WTC11 (cell line): ENCODE results near the gene MRPL10. TPM values are rescaled to one million over a fixed set of nuclear protein-coding genes. Genes with fewer than 3 reads are reported as not detected.

Source experiments
- ATAC-seq: fragments of 200-7000 bp; cut with Tn5 transposase; 2 replicates; pipeline ENCODE4 v1.10.0; 2021; ENCODE audit warnings: mild to moderate bottlenecking, moderate library complexity
- CTCF ChIA-PET: fragments of 300-600 bp; sonication (Branson Sonifier 250); formaldehyde crosslinking; loops from one replicate; lab custom pipeline; 2021; ENCODE audit warnings: antibody characterized with exemption; lab: Charles Lee
- POLR2A ChIA-PET: fragments of 350-600 bp; sonication (Branson Sonifier 250); formaldehyde crosslinking; loops from one replicate; lab custom pipeline; 2021; ENCODE audit warnings: antibody characterized with exemption; lab: Charles Lee
- DNase-seq: peaks from one replicate; pipeline ENCODE4 v3.0.0; 2021; ENCODE audit warnings: low spot score
- H3K27ac Mint-ChIP-seq: 2 replicates; pipeline ENCODE4 v1.8.0; 2021; ENCODE audit warnings: mixed read lengths
- H3K27me3 Mint-ChIP-seq: 2 replicates; pipeline ENCODE4 v1.8.0; 2021; ENCODE audit warnings: low read depth, mild to moderate bottlenecking, moderate library complexity, mixed read lengths
- H3K36me3 Mint-ChIP-seq: 2 replicates; pipeline ENCODE4 v1.8.0; 2021; ENCODE audit warnings: mixed read lengths
- H3K4me1 Mint-ChIP-seq: 2 replicates; pipeline ENCODE4 v1.8.0; 2022; ENCODE audit warnings: mixed read lengths
- H3K4me3 Mint-ChIP-seq: 2 replicates; pipeline ENCODE4 v1.8.0; 2021; ENCODE audit warnings: mild to moderate bottlenecking, moderate library complexity, mixed read lengths
- H3K9me3 Mint-ChIP-seq: 2 replicates; pipeline ENCODE4 v1.8.0; 2021; ENCODE audit warnings: mixed read lengths
- ATF1 ChIP-seq: sonication (generic); formaldehyde crosslinking; IDR thresholded peaks from 2 replicates; pipeline ENCODE4 v1.8.1; 2023; ENCODE audit warnings: mild to moderate bottlenecking, moderate library complexity, missing genetic modification reagents
- ELF4 ChIP-seq: sonication (generic); formaldehyde crosslinking; IDR thresholded peaks from 2 replicates; pipeline ENCODE4 v1.8.1; 2022; ENCODE audit warnings: low read depth, mild to moderate bottlenecking, moderate library complexity, missing genetic modification reagents
- ETV6 ChIP-seq: sonication (generic); formaldehyde crosslinking; IDR thresholded peaks from 2 replicates; pipeline ENCODE4 v1.8.1; 2022; ENCODE audit warnings: mild to moderate bottlenecking, missing genetic modification reagents
- IRF1 ChIP-seq: sonication (generic); formaldehyde crosslinking; IDR thresholded peaks from 2 replicates; pipeline ENCODE4 v1.8.0; 2023; ENCODE audit warnings: missing genetic modification reagents
- PREB ChIP-seq: sonication (generic); formaldehyde crosslinking; IDR thresholded peaks from 2 replicates; pipeline ENCODE4 v1.8.1; 2022; ENCODE audit warnings: mild to moderate bottlenecking, missing genetic modification reagents, moderate library complexity, borderline replicate concordance
- TP53 ChIP-seq: sonication (generic); formaldehyde crosslinking; IDR thresholded peaks from 2 replicates; pipeline ENCODE4 v1.8.1; 2023; ENCODE audit warnings: mild to moderate bottlenecking, missing genetic modification reagents
- ZNF138 ChIP-seq: sonication (generic); formaldehyde crosslinking; conservative IDR thresholded peaks from 2 replicates; pipeline ENCODE4 v1.8.1; 2022; ENCODE audit warnings: mild to moderate bottlenecking, moderate library complexity, missing genetic modification reagents
- ZNF219 ChIP-seq: sonication (generic); formaldehyde crosslinking; IDR thresholded peaks from 2 replicates; pipeline ENCODE4 v1.8.0; 2023; ENCODE audit warnings: missing genetic modification reagents, mild to moderate bottlenecking, borderline replicate concordance
- ZNF281 ChIP-seq: sonication (generic); formaldehyde crosslinking; IDR thresholded peaks from 2 replicates; pipeline ENCODE4 v1.8.0; 2023; ENCODE audit warnings: mild to moderate bottlenecking, missing genetic modification reagents
- ZNF396 ChIP-seq: fragments of 250-450 bp; sonication (Bioruptor Pico); IDR thresholded peaks from 2 replicates; pipeline ENCODE4 v1.8.0; 2021; ENCODE audit warnings: mild to moderate bottlenecking, moderate library complexity, borderline replicate concordance
- ZNF416 ChIP-seq: fragments of 250-450 bp; sonication (Bioruptor Pico); IDR thresholded peaks from 2 replicates; pipeline ENCODE4 v1.9.0; 2021; ENCODE audit warnings: mild to moderate bottlenecking, inconsistent platforms
- ZNF532 ChIP-seq: fragments of 250-450 bp; sonication (Bioruptor Pico); IDR thresholded peaks from 2 replicates; pipeline ENCODE4 v1.9.0; 2021; ENCODE audit warnings: mild to moderate bottlenecking, borderline replicate concordance
- total RNA-seq: library from RNA; stranded (reverse); gene quantifications from 3 replicates; pipeline ENCODE4 v1.2.3, GENCODE V29; 2021

Gene MRPL10
- total RNA-seq, 1 experiment from 2014 or later: 80.1 TPM

- TF ChIP-seq ZNF532 (no peak), PREB (CRISPR knock-in tag) (no peak), IRF1 (no peak), TP53 (CRISPR knock-in tag) (no peak), ZNF416 (CRISPR knock-in tag) (no peak), ATF1 (CRISPR knock-in tag) (no peak), ZNF138 (CRISPR knock-in tag) (no peak), ELF4 (CRISPR knock-in tag) (no peak), ZNF219 (no peak), ZNF281 (CRISPR knock-in tag) (no peak)
These were observed 47.1 kb upstream of the MRPL10 start (continued) for GRCh38 chr17:47878203-47879027.

- Mint-ChIP-seq H3K36me3 (no peaks in the 10 kb centered on the region), H3K27ac (no peak overlapping the region), H3K4me1 (peaks cover 49% of the 10 kb centered on the region), H3K9me3 (no peaks in the 10 kb centered on the region), H3K4me3 (no peak overlapping the region), H3K27me3 (peaks cover 35% of the 10 kb centered on the region)
- DNase-seq: no peak
- ChIA-PET POLR2A (no interaction called here), CTCF (interaction anchor here (0.8 to 18.5 kb wide), 2 partner anchors 12 to 33 kb away, joined by 3 to 1122 read pairs; partner anchors contain the start of genes SCRN2 and SP6)
- ATAC-seq: no peak
- no peak for TF ChIP-seq ETV6 (CRISPR knock-in tag)
- TF ChIP-seq ZNF396 (CRISPR knock-in tag): no peak
- TF ChIP-seq, all 79 proteins: peak for 0
These were observed 46.2 kb upstream of the MRPL10 start for GRCh38 chr17:47877368-47878034.
